Heart right ventricle (tissue), 16 donors: Measurements from ENCODE around the gene SERPINH1. TPM values are rescaled to one million over a fixed set of nuclear protein-coding genes. Genes with fewer than 3 reads are reported as not detected.

Experiments
- ATAC-seq, 8 donors: fragments of 200-7000 bp; cut with Tn5 transposase; one replicate each; pipeline ENCODE4 v1.9.1; 2020; ENCODE audit warnings: mild to moderate bottlenecking in 8 of 8, moderate library complexity in 8 of 8, moderate number of reproducible peaks in 1 of 8
- DNase-seq, 2 donors: peaks; one replicate each; pipeline ENCODE4 v3.0.0-alpha.2; 2020
- H3K27ac ChIP-seq, 10 donors: fragments of 200-600 bp; sonication (generic) in 2 of 10; one replicate each; pipeline versions ENCODE4 v1.5.0 to v1.8.0; 2020 to 2022; ENCODE audit warnings: mild to moderate bottlenecking in 3 of 10
- H3K27me3 ChIP-seq, 7 donors: fragments of 200-600 bp; one replicate each; pipeline ENCODE4 v1.8.0; 2021 to 2022; ENCODE audit warnings: mild to moderate bottlenecking in 2 of 7
- H3K36me3 ChIP-seq, 9 donors: fragments of 200-600 bp; sonication (generic) in 1 of 9; one replicate each; pipeline versions ENCODE4 v1.5.0 to v1.8.0; 2020 to 2022; ENCODE audit warnings: mild to moderate bottlenecking in 2 of 9
- H3K4me1 ChIP-seq, 9 donors: fragments of 200-600 bp; sonication (generic) in 1 of 9; one replicate each; pipeline versions ENCODE4 v1.5.0 to v1.8.0; 2020 to 2022; ENCODE audit warnings: mild to moderate bottlenecking in 4 of 9
- H3K4me3 ChIP-seq, 10 donors: fragments of 200-600 bp; sonication (generic) in 2 of 10; one replicate each; pipeline versions ENCODE4 v1.5.0 to v1.8.0; 2020 to 2022; ENCODE audit warnings: mild to moderate bottlenecking in 7 of 10, moderate library complexity in 2 of 10
- H3K9me3 ChIP-seq, 11 donors: fragments of 200-600 bp in 10 of 11; sonication (generic) in 2 of 11; one replicate each; pipeline versions ENCODE4 v1.5.0 to v1.8.0; 2013 to 2022; ENCODE audit warnings: mild to moderate bottlenecking in 2 of 11, control low read depth in 1 of 11, moderate library complexity in 1 of 11
- CTCF ChIP-seq, 9 donors: fragments of 200-600 bp; sonication (generic) in 2 of 9; IDR thresholded peaks; one replicate each; pipeline versions ENCODE4 v1.5.0 to v1.8.0; 2021 to 2022; ENCODE audit warnings: antibody characterized with exemption in 9 of 9, mild to moderate bottlenecking in 5 of 9, moderate library complexity in 1 of 9
- WGBS, 2 donors: extraction: QIAGEN DNeasy Blood & Tissue Kit; methylation state at CpG; one replicate each; pipeline ENCODE4 v1.1.7; 2013; ENCODE audit warnings: inconsistent platforms in 1 of 2; 5-methylcytosine and 5-hydroxymethylcytosine counted together
- intact Hi-C, 10 donors: fragments of 100-400 bp; cut with DNase I; formaldehyde crosslinking; loops; one replicate each; pipeline versions ENCODE4 v1.11.1 to v1.14.2; 2022
- polyA plus RNA-seq, 2 donors: library from polyadenylated mRNA; stranded (reverse); fragments of 200-250 nt; gene quantifications; one replicate each; pipeline ENCODE4 v1.2.3, GENCODE V29; 2013
- total RNA-seq, 10 donors: library from RNA; stranded (reverse); fragmentation: NEBNext Ultra II Directional in 3 of 10; extraction: Animal tissue kit (Norgen Biotek cat#: 25700) in 3 of 10; gene quantifications; one replicate each; pipeline versions ENCODE4 v1.2.1 to v1.2.4, GENCODE V29; 2021 to 2023
- donor health status: Arrhythmogenic right ventricular cardiomyopathy.
- donor health status: ischemic (EF 13 %, LVEDD 7.1; RV severe dilation, severe dysfunction).
- donor health status: healthy with polysubstance abuse.
- donor health status: DM: no; HTN: yes; CAD: no.
- donor health status: DM: no; HTN: no; CAD: no.
- donor health status: ischemic (EF 25% LVEDD 6.9; RV normal size, moderate dysfunction).
- donor health status: ischemic (EF 25% LVEDD 5.7; RV mildly dilated, moderate dysfunction).
- donor health status: healthy.
- donor health status: DM: yes; HTN: yes; CAD: no.
- donor health status: Ischemic cardiomyopathy.
- donor health status: ischemic (EF 35%, LVEDD 5.7; RV mildly dilated, moderate dysfunction).
- donor health status: nonischemic (EF 11% LVEDD 7.7; RV severe dilation, severe dysfunction).
- donor health status: DM: yes; HTN: yes; CAD: no.
- donor health status: PGD.
- donor health status: ischemic (EF 29% LVEDD 5.4; RV normal size, mild dysfunction).
- donor health status: nonischemic (EF 23%, LVEDD 6.1; RV moderate dilation, normal function).

SERPINH1 gene
- total and polyA plus RNA-seq, 12 donors: 31.8 to 218 (median 53.2) TPM

GRCh38 chr11:75533896-75534258 lies 28.2 kb upstream of the SERPINH1 start:
- no peak for TF ChIP-seq CTCF (IDR thresholded peaks at IDR 0.05)
- no peak overlapping the region for H3K4me3 ChIP-seq
- no peak for DNase-seq
- H3K4me1 ChIP-seq: peaks cover 0 to 25% (median 13%) of the 10 kb centered on the region in 9 donors
- no peak for ATAC-seq
- WGBS, 2 donors: 80 to 85% methylated on average over 1 of the region's 1 CpG
- no peak overlapping the region for H3K27ac ChIP-seq
- intact Hi-C loops: loop anchor here in 9 of 10 donors (2.0 to 10.0 kb wide), 9 partner anchors 127 to 262 kb away; no protein-coding TSS in a partner anchor
- no peaks in the 10 kb centered on the region for H3K27me3 ChIP-seq
- no peaks in the 10 kb centered on the region for H3K9me3 ChIP-seq
- no peaks in the 10 kb centered on the region for H3K36me3 ChIP-seq

- ATAC-seq: peak in 6 of 8 donors; percentile 10 to 46 (median 25)
- Histone ChIP-seq H3K36me3 (no peaks in the 10 kb centered on the region), H3K4me3 (no peak overlapping the region), H3K4me1 (peaks cover 0 to 25% (median 13%) of the 10 kb centered on the region in 9 donors), H3K27ac (peak overlapping the region in 3 of 10 donors; percentile 9 to 35 (median 20)), H3K9me3 (no peaks in the 10 kb centered on the region), H3K27me3 (no peaks in the 10 kb centered on the region)
- intact Hi-C loops: loop anchor here in 8 of 10 donors (5.0 to 10.0 kb wide), 7 partner anchors 127 to 262 kb away; no protein-coding TSS in a partner anchor
- WGBS, 2 donors: 43 to 50% methylated on average over 15 of the region's 15 CpGs
- DNase-seq: no peak
- TF ChIP-seq CTCF (IDR thresholded peaks at IDR 0.05): no peak
These were observed 27.6 kb upstream of the SERPINH1 start for GRCh38 chr11:75534259-75535069.

- WGBS, 2 donors: 29 to 51% methylated on average over 1 of the region's 1 CpG
- peak overlapping the region in 2 of 10 donors; percentile 9 to 35 for H3K27ac ChIP-seq
- peak in 6 of 8 donors; percentile 19 to 62 (median 38) for ATAC-seq
These were observed 27.0 kb upstream of the SERPINH1 start for GRCh38 chr11:75535071-75535470.

More at GRCh38 chr11:75535071-75535470, 27.0 kb upstream of the SERPINH1 start:
- no peak for DNase-seq
- Histone ChIP-seq H3K9me3 (no peaks in the 10 kb centered on the region), H3K36me3 (no peaks in the 10 kb centered on the region), H3K4me1 (peaks cover 0 to 25% (median 13%) of the 10 kb centered on the region in 9 donors), H3K4me3 (no peak overlapping the region), H3K27me3 (no peaks in the 10 kb centered on the region)
- no peak for TF ChIP-seq CTCF (IDR thresholded peaks at IDR 0.05)
- intact Hi-C loops: loop anchor here in 5 of 10 donors (10.0 kb wide), 2 partner anchors 250 to 260 kb away; no protein-coding TSS in a partner anchor
